DMS153 (cell line): Measurements from ENCODE around the gene CCDC78.

Source experiments
- DNase-seq: peaks from one replicate; lab custom pipeline; 2025; lab: John Stamatoyannopoulos, UW

Gene CCDC78

GRCh38 chr16:677316-678190, 48.7 kb downstream of the CCDC78 start:
- peak; percentile 44 for DNase-seq

GRCh38 chr16:676913-677312, 49.3 kb downstream of the CCDC78 start:
- peak; percentile 87 for DNase-seq

GRCh38 chr16:676565-676902, 49.7 kb downstream of the CCDC78 start:
- DNase-seq = no peak

- DNase-seq = no peak
Observed at GRCh38 chr16:675884-676564, 50.2 kb downstream of the CCDC78 start.

- DNase-seq = no peak
Observed at GRCh38 chr16:674968-675883, 51.0 kb downstream of the CCDC78 start, which contains the start of gene RHBDL1. RHBDL1 (plus strand) TSS chr16:675671; CDS start chr16:675791, 120 bp downstream.

- DNase-seq = no peak
Observed at GRCh38 chr16:674214-674881, 51.9 kb downstream of the CCDC78 start.

- no peak for DNase-seq
Observed at GRCh38 chr16:673399-673991, 52.7 kb downstream of the CCDC78 start.

- DNase-seq = no peak
Observed at GRCh38 chr16:672851-673250, 53.4 kb downstream of the CCDC78 start.
